ENCODE results near the gene EIPR1.

DNA sequence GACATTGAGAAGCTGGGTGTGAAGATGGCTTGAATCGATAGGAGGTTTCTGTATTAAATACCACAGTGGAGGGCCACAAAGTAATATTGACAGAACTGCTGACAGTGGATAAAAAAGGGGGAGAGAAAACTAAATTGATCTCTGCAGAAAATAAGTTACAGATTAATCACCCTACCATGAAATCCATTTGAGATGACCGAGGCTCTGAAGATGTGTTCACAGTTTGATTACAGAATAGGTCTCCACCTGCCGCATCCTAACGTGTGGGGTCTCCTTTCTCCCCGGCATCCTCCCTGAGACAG, 165.6 kb downstream of the EIPR1 start:
- TF ChIP-seq ZFP3 (CRISPR knock-in tag; IDR thresholded peaks at IDR 0.05) (no peak), CREB5 (CRISPR knock-in tag; IDR thresholded peaks at IDR 0.05; ENCODE audit: low read depth) (no peak), RARB (CRISPR knock-in tag; IDR thresholded peaks at IDR 0.05) (no peak), PATZ1 (CRISPR knock-in tag; IDR thresholded peaks at IDR 0.05; ENCODE audit: borderline replicate concordance) (no peak), CSDC2 (CRISPR knock-in tag; IDR thresholded peaks at IDR 0.05) (no peak)
- TF ChIP-seq, protein P1, sequence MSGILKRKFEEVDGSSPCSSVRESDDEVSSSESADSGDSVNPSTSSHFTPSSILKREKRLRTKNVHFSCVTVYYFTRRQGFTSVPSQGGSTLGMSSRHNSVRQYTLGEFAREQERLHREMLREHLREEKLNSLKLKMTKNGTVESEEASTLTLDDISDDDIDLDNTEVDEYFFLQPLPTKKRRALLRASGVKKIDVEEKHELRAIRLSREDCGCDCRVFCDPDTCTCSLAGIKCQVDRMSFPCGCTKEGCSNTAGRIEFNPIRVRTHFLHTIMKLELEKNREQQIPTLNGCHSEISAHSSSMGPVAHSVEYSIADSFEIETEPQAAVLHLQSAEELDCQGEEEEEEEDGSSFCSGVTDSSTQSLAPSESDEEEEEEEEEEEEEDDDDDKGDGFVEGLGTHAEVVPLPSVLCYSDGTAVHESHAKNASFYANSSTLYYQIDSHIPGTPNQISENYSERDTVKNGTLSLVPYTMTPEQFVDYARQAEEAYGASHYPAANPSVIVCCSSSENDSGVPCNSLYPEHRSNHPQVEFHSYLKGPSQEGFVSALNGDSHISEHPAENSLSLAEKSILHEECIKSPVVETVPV (CRISPR knock-in tag; IDR thresholded peaks at IDR 0.05), result no peak
